T follicular helper cell (primary cell): ENCODE data around the gene ZNF516.
"Not testable (repeated sequence)": the region's sequence is repeated elsewhere in the genome, so short reads cannot be mapped to it uniquely, and the experiment has no call there.

ENCODE experiments used
- DNase-seq: peaks from one replicate; pipeline ENCODE4 v3.0.0-alpha.2; 2020; ENCODE audit warnings: low read depth

Gene ZNF516

DNA sequence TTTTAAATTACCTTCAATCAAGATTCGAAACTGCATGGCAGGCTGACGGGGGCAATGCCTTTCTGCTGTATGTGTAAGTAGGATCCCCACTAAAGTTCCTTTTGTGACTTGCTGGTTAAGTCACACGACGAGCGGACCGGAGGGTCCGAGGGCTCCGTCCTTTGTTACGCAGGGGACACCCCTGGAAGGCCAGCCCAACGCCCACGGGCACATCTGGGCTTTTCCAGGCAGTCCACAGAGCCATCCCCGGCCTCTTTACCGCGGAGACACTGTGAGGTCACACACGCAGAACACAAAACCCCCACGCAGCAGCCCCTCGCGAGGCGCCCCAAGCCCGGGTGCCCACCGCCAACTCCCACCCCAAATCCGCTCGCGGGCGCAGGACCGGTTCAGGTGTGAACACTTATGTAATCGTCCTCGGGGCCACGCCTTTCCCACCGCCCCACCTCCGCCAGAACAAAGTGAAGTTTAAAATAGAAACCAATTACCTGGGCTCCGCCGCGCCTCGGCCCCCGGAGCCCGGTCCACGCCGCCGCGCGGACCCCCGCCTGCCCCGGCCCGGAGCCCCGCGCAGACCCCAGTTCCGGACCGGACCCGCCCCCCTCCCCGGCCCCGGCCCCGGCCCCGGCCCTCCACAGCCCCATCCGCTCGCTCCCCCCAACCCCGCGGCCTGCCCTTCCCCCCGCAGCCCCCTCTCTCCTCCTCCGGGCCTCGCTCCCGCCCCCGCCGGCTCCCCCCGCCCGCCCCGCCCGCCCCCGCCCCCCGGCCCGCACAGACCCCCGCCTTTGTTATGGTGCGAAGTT lies 4.2 kb downstream of the ZNF516 start:
- DNase-seq = no peak

DNA sequence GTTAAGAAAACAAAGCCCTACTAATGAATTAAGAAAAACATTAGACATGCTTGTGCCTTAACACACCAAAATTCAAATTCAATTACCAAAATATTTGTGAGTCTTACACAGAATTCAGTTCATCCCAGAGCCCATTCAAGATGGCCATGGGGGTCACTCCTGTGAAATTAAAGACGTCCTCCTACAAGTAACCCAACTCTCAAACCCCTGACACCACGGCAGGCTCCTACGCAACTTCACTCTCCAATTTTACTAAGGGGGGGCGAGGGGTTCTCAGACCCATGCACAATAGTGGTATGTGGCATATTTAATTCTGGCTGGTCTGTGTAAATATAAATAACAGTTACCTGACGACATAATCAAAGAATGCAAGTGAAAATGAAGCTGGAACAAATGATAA lies 5.0 kb downstream of the ZNF516 start:
- DNase-seq = no peak

DNA sequence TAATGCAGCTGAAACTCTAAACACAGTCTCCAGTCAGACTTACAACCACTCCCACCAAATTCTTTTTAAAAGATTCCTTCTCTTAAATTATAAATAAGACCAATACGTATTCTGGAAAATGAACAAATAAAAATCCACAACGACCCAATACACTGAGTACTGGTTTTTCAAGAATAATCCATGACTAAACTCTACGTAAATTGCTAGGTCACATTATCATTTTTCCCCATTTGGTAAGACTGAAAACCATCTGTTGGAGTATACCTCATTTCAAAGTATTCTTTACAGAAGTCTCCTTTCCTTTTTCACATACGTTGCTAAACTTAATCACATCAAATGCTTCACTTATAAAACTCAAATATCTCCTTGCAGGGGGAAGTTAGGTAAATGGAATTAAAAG lies 6.0 kb downstream of the ZNF516 start:
- no peak for DNase-seq

DNA sequence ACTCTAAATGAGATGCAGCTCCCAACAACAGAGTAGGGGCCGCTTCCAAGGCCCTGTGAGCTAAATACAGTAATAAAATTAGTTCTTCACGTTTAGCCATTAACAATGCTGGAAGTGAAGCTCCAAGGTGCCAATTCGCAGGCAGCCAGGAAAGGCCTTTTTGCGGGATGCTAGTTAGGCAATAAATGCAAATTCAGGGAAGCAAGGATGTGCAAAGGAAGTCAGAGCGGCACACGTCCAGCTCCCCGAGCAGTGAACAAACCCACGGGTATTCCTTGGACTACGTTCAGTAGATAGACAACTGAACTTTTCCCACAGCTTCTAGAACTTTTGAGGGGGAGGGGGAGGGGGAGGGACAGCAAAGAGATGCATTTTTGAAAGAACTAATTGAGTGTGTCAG lies 6.9 kb downstream of the ZNF516 start:
- no peak for DNase-seq

DNA sequence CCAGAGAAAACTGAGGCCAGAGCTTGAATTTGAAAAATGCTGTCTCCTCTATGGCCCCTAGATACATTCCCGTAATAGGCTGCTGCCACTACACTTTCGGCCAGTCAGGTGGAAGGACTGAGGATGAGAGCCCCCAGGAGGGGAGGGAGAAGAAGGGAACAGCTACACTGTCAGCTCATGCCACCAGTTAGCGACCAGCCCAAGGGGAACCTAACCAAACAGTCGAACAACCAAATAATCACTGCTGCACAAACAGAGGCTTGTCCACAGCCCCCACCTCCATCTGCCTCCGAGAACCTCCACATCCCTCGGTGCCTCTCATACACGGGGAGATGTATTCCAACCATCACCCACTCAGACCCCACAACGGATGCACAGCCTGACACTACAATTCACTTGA lies 7.3 kb downstream of the ZNF516 start:
- no peak for DNase-seq

DNA sequence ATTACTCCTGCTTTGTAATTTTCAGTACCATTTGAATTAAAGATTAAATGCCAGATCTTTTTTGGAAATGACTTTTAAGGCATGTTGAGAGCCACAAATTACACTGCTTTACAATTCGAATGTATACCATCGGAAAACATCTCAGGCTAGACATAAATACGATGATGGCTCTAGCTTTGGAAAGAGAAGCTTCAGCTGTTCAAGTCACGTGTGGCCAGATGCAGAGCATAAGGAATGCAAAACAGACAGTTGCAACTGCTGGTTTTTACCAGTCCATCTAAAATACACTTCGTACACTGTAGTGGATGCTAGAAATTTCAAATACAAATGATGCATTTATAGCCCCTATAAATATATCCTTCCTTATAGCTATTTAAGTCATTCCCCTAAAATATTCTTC lies 8.0 kb downstream of the ZNF516 start:
- DNase-seq = no peak

DNA sequence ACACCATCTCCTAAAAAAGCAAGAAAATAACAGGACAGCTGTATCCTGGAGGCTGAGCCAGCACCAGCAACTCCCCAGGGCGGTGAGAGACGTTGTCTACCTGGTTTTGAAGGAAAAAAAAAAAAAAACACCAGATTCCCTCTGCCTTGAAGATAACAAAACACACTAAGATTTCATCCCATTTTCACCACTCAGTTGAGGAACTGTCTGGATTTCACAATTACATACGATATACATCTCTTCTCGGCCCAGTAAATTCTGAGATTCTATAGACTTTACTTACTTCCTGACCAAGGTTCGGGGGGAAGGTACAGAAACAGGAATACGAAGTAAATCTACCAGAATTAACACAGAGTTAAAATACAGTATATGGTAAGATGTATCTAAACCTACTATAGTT lies 8.5 kb downstream of the ZNF516 start:
- no peak for DNase-seq

DNA sequence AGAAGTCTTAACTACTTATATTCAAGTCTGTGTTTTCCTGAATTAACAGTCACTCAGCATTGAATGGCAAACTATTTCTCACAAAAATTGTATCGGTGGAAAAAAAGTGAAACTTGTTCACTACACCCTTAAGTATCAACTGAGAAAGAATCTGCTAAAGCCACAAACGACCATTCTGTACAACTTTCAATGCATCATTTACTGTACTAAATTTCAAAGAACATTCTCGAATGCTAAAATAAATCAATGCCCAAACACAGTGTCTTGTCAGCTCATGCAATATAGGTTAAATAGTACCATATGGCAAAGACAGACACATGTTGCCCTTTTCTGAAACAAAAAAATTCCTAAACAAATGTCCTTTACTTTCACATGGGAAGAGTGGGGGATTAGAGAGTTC lies 9.0 kb downstream of the ZNF516 start:
- no peak for DNase-seq

DNA sequence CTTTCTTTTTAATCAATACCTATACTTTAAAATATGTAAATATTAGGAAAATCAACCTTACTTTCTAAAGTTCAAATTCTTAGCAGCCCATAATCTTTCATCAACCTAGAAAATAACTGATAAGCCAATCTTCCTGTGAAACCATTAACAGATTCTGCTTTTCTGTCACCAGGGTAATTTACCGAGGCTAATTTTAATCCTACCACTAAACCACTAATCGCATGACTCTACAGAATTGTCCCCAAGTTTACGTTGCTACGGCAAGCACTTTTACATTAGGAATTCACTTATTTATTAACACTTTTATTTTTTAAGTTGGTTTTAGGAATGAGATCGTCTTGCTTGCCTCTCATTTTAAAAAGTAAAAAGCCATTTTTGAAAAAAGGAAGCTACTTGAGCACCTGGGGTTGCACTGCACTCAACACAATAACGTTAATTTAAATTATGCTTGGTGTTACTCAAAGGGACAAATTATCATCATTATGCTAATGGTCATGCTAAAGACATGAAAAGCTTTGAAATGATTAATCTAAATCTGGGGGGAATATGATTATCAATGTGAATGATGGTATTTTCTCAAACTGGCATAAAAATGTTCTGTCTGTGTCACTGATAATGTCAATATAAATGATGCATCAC lies 10.2 kb downstream of the ZNF516 start:
- no peak for DNase-seq

DNA sequence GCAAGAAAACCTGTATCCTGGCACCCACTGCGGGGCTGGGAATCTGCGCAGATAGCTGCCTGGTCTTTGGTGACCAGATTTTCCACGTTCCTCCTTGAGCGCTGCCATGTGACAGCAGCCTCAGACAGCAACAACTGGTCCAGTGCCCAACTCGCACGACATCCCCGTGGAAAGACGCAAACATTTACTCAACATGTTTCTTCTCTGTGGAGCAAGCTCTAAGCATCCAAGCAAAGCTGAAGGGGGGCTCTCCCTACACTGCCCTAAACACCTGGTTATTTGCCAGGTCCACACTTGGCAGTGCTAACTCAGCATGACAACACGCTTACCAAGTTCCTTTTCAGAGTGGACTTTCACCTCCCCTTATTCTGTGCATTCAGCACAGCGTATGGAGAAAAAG lies 11.3 kb downstream of the ZNF516 start:
- DNase-seq = no peak

DNA sequence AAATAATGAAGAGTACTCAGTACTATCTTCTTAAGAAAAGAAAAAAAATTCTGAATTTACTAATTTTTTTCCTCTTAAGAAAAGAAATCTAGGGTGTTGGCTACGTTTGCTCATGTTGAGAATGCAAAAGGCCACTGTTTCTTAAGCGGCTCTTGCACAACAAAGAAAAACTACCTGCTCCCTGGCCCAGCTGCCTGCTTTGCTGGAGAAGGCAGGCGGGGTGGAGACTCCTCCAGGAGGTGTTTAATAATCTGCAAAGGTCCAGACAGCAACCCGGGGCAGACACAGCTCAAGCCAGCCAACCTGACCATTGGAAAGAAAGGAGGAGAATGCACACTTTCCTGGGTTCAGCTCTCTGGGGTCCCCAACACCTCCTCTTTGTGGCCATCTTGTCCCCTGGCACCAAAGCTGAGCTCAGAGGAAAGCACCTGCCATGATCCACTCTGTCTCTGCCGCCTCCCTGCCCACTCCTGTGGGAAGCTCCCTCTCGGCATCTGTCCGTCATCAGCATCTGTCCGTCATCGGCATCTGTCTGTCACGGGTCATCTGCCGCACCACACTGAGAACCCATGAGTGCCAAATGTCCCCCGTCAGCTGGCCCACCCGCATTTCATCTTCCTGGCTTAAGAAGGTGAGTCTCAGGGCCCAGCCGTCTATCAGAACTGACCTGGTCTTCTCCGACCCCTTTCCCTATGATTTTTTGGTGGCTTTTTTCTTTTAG lies 11.9 kb downstream of the ZNF516 start:
- DNase-seq = no peak

DNA sequence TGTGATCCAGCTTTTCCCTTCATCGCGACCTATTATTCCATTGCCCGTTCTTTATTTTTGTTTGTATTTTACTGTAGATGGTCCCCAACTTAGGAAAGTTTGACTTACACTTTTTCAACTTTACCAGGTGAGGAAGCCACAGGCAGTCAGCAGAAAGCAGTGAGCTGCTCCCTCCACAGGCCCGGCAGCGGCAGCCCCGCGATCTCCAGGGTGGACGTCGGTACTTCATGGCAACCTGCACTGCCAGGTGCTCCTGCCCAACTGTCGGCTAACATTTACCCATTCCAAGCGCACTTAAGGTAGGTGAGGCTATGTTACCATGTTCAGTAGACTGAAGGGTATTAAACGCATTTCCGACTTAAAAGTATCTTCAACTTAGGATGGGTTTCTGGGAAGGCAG lies 12.8 kb downstream of the ZNF516 start:
- DNase-seq = no peak

DNA sequence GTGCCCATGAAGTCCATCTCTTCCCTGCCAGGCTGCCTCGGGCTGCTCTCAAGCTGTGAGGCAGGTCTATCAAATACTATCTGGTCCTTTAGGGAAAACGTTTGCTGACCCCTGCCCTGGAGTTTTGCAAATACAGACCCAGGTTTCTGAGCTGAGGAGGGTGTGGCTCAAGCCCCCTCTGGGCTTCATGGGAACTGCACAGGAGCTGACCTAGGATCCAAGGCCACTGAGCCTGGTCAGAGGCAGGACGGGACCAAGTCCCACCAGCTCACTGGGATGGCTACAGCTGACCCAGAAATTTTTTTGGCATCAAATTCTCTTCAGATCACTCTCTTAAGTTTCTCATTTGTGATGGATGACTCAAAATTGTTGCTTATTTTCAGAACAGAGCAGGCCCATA lies 14.1 kb downstream of the ZNF516 start:
- DNase-seq = no peak

DNA sequence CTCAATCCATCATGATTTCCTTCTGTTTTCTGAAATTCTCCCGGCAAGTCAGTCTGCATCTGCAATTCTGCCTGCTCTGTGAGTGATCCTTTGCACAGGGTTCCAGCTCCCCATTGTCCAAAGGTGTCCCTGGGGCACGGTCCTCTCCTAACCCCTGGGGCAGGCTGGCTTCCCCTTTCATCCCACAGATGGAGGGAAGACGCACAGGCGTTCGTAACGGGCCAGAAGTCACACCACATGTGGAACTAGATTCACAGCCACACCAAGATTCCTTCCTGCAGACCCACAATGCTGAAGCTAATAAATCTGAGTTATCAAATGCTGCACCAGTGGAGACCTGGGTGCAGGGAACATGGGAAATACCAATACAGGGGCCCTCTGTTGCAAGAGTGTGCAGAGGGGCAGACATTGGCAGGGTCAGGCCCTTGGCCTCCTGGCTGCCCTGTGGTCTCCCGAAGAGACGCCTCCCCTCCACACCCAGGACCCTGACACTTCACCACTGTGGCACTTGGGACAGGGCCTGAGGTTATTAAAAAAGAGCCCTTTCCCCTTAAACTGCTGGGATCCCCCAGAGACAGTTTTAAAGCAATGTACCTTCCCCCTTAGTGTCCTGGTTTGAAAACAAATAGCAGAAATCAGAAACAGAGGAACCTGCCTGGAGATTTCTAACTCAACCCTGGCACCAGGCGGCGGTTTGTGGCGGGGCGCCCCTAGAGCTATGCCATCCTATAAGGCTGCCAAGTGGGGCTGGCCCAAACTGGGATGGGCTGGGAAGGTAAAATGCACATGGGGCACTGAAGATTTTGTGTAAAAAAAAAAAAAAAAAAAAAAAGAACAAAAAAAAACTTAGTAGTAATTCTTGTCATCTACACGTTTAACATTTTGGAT lies 15.4 kb downstream of the ZNF516 start:
- no peak for DNase-seq

DNA sequence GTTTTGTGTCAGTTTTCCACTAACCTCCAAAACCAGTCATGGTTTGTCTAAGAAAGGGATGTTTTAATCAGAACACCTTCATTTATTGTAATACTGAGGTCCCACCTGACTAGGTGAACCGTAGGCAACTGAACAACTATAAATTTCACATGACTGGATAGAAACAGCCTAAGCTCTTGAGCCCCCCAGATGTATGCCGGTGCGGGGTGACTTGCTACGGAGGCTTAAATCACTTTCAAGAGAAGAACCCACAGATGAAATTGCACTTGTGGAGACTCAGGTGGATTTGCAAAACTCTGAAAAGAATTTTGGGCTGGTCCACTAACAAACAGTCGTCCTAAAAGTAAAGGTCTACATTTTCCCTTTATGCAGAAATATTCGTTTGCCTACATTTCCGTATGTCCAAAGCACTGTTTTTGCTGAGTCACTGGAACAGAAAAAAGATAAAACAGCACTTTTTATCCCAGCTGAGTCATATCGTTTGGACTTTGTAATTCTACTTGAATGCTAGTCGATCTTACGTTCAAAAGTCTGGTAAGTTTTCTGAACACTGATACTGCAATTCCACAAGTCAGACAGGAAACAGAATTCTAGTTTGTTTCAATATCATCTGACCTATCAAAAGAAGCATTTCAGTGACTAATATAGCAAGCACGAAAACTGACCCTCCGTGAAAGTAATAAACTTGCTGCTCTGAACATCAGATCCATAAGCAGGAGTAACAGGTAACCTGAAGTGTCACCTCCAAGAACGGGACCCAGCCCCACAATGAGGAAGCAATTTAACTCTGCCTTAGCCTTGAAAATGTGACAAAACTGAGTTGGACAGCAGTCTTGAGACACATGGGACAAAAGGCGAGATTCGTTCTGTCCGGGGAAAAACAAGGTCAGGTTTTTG lies 18.1 kb downstream of the ZNF516 start:
- DNase-seq = no peak

DNA sequence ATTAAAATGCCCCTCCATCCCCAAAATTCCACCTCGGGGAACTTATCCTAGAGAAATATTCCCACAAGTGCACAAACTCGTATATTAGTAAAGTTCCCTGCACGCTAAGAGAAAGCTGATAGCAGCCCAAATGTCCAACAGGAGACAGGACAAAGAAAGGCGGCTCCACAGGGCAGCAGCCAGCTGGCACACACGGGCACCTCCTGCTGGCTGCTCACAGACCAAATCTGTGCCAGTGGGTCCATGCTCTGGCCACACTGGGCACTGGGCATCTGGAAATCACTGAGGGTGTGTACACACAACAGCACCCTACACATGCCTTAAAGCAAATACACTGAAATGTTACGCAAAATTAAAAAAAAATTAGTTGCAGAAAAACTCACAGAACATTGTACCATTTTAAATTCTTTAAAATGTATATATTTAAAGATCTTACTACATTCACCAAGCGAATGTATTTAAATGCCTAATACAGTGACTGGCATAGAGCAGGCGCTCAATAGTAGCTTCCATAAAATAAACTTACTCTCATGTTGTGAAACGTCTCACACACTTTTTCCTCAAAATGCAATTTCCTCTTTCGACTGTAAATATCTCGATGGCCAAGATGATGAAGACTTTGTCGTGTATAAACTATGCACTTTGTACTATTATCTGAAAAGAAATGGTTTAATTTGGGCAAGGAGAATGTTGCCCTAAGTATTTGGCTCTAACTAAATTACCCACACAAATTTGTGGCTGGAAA lies 19.4 kb downstream of the ZNF516 start:
- no peak for DNase-seq

DNA sequence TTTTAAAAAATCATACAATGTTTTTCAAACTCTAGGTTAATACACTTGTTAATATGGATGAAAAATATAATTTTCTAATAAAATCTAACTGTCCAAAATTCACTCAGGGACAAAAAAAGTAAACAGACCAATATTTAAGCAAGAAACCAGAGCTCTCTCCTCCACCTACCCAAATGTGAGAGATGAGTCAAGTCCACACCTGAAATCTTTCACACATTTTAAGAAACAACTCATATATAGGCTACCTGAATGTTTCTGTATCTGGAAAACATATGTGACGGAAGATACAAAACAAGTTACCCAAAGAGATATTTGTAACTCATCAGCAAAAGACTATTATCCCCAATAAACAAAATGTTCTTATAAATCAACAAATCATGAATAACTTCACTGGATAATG lies 20.2 kb downstream of the ZNF516 start:
- no peak for DNase-seq

DNA sequence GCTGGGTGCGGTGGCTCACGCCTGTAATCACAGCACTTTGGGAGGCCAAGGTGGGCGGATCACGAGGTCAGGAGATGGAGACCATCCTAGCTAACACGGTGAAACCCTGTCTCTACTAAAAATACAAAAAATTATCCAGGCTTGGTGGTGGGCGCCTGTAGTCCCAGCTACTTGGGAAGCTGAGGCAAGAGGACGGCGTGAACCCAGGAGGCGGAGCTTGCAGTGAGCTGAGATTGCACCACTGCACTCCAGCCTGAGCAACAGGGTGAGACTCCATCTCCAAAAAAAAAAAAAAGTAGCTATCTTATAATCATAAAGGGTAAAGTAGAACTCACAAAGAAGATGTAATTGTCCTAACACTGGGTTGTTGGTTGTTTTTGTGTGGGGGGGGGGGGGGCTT lies 21.5 kb downstream of the ZNF516 start:
- DNase-seq = not testable (repeated sequence)

DNA sequence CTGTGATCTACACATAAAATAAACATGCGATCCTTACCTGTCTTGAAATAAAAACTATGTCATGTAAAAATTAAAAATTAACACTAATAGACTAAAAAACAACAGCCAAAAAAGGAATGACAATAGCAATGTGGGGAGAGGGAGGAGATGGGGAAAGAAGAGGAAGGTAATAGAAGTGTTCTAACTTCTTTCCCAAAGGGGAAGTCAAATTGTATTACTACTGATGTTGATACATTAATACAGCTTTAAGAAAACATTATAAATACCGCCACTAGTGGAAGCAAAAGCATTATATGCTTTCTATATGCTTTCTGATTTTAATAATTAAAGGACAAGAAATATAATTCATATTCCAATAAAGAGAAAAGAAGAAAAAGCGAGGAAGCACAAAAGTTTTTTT lies 22.2 kb downstream of the ZNF516 start:
- DNase-seq = no peak

DNA sequence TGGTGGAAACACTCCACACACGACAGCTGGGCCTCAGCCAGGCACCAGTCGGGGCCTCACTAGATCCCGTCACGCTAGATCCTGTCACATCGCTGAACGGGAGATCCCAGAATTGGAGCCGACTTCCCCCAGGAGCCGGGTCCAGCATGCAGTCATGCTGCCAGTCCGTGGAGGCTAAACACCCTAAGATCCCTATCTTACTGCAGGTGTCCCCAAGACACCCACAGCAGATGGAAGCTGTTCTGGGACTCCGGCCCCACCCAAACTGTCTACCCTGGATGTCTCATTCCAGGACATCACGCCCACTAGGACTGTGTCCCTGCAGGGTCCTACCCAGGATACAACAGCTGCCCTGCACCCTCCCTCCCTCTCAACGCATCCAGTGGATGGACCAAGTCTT lies 23.4 kb downstream of the ZNF516 start:
- DNase-seq = no peak
